ENCODE results near the gene COL19A1.

COL19A1 gene

GRCh38 chr6:70135219-70136160, 269.1 kb downstream of the COL19A1 start:
- no peak for DNase-seq

GRCh38 chr6:70136996-70137395, 270.6 kb downstream of the COL19A1 start:
- no peak for DNase-seq

- DNase-seq = no peak
Observed at GRCh38 chr6:70140496-70140895, 274.1 kb downstream of the COL19A1 start.

GRCh38 chr6:70142034-70142433, 275.7 kb downstream of the COL19A1 start:
- DNase-seq = no peak

- no peak for DNase-seq
Observed at GRCh38 chr6:70145178-70145577, 278.8 kb downstream of the COL19A1 start.

- DNase-seq = no peak
Observed at GRCh38 chr6:70149209-70149788, 282.9 kb downstream of the COL19A1 start.

- no peak for DNase-seq
Observed at GRCh38 chr6:70150521-70150920, 284.2 kb downstream of the COL19A1 start.

GRCh38 chr6:70151616-70152015, 285.3 kb downstream of the COL19A1 start:
- DNase-seq = no peak

- DNase-seq = no peak
Observed at GRCh38 chr6:70152786-70153185, 286.4 kb downstream of the COL19A1 start.

- no peak for DNase-seq
Observed at GRCh38 chr6:70157086-70157485, 290.7 kb downstream of the COL19A1 start.

- DNase-seq = no peak
Observed at GRCh38 chr6:70160276-70160675, 293.9 kb downstream of the COL19A1 start.

- DNase-seq = no peak
Observed at GRCh38 chr6:70162972-70163371, 296.6 kb downstream of the COL19A1 start.

- DNase-seq = no peak
Observed at GRCh38 chr6:70163795-70164194, 297.4 kb downstream of the COL19A1 start.

- no peak for DNase-seq
Observed at GRCh38 chr6:70164556-70164955, 298.2 kb downstream of the COL19A1 start.

- peak; percentile 69 for DNase-seq
Observed at GRCh38 chr6:70166088-70166958, 300.0 kb downstream of the COL19A1 start.

- no peak for DNase-seq
Observed at GRCh38 chr6:70168681-70169377, 302.5 kb downstream of the COL19A1 start.

GRCh38 chr6:70171236-70171635, 304.9 kb downstream of the COL19A1 start:
- DNase-seq = no peak

- DNase-seq = no peak
Observed at GRCh38 chr6:70172252-70172651, 305.9 kb downstream of the COL19A1 start.

GRCh38 chr6:70175770-70176169, 309.4 kb downstream of the COL19A1 start:
- no peak for DNase-seq

GRCh38 chr6:70176842-70177550, 310.6 kb downstream of the COL19A1 start:
- no peak for DNase-seq

GRCh38 chr6:70180183-70180900, 314.0 kb downstream of the COL19A1 start:
- no peak for DNase-seq
